GM12874 (cell line): Measurements from ENCODE around the gene SCARF2.

Experiments used
- TF ChIP-seq, protein P1 (sequence below): IDR thresholded peaks from 2 replicates; pipeline ENCODE4 v1.5.1; 2011; ENCODE audit warnings: low read depth, mild to moderate bottlenecking, control low read depth, low read length, moderate library complexity; ENCODE audit not compliant: insufficient read depth

SCARF2 gene

DNA sequence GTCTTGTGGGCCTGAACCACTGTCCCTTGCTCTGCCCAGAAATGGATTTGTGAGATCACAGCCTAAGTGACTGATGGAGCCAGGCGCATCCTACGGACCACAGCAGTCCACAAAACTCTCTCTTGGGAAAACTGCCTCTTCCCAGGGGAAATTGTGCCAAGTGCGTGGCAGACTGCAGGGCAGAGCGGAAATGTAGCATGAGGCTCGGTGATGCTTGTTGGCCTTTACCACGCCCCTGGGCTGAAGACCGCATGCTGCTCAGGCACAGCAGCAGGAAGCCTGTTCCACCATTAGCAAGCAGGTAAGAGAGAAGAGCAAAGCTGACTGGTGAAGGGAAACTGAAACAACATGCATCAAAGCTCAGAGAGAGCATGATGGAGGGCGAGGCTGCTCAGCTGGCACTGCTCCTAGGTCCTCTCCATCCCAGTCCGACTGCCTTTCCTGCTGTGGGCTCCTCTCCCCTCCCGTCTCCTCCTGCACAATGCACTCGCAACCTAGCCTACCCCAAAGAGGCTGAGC is 26.5 kb upstream of the SCARF2 start:
- TF ChIP-seq, protein P1, sequence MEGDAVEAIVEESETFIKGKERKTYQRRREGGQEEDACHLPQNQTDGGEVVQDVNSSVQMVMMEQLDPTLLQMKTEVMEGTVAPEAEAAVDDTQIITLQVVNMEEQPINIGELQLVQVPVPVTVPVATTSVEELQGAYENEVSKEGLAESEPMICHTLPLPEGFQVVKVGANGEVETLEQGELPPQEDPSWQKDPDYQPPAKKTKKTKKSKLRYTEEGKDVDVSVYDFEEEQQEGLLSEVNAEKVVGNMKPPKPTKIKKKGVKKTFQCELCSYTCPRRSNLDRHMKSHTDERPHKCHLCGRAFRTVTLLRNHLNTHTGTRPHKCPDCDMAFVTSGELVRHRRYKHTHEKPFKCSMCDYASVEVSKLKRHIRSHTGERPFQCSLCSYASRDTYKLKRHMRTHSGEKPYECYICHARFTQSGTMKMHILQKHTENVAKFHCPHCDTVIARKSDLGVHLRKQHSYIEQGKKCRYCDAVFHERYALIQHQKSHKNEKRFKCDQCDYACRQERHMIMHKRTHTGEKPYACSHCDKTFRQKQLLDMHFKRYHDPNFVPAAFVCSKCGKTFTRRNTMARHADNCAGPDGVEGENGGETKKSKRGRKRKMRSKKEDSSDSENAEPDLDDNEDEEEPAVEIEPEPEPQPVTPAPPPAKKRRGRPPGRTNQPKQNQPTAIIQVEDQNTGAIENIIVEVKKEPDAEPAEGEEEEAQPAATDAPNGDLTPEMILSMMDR = no peak

DNA sequence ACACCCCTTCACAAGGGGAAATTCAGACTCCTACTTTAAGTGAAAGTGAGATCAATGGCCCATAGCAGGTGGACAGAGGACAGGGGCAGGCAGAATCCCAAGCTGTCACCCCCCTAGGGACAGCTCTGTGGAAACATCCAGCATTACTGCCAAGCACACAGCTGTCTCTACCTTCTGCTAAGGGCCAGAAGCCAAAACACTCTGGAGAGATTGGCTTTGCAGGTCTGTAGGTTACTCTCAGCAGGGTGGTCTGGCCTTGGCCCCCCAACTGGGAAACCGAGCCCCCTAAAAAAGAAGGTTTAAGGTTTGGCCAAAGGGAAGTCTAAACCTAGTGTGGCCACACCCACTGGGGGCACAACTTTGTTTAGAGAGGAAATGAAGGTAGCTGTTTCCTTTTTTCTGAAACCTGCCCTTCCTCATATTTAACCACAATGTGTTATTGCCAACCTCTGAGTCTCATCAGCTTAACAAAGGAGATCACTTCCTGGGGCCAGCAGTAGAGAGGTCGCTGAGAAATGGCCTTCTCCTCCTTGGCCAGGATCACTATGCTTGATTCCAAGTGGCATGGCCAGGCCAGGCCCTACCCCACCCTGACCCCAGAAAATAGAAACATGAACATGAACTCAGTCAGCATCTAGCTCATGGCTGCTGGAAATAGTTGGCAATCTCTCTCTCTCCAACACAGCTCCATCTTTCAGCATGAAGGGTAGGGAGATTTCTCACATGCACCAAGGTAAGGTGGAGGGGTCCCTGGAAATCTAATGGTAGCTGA is 25.9 kb upstream of the SCARF2 start:
- TF ChIP-seq, protein P1 = no peak

DNA sequence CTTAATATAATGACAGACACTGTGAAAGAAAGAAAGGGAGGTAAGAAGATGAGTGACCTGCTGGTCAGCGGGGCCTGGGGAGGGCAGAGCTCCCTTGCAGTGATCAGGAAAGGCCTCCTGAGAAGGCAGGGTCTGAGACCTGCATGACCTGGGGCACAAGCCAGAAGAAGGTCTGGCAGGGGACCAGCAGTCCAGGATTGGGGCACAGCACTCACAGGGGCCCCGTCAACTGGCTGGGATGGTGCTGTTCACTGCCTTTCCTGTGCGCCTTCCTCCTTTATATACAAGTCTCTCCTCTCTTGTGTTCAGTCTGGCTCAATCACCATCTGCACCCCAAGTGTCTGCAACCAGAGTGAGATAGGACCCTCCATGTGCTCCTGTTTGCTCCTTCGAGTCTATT is 22.2 kb upstream of the SCARF2 start:
- TF ChIP-seq, protein P1 = no peak

DNA sequence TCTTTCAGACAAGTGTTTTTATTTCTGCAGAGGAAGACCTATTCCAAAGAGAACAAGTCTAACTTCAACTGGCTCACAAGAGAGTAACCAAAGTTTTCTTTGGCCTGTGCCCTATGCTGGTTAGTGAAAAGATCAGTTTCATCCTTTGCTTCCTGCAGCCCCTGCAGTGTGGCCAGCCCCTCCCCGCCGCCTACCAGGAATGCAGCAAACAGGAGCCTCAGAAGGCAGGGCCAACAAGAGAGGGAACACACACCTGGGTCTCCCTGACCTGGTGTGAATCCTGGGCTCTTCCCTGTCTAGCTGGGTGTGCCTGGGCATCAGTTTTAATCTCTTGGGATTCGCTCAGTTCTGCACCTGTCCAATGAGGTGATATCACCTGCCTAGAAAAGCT is 21.5 kb upstream of the SCARF2 start:
- TF ChIP-seq, protein P1 = no peak

DNA sequence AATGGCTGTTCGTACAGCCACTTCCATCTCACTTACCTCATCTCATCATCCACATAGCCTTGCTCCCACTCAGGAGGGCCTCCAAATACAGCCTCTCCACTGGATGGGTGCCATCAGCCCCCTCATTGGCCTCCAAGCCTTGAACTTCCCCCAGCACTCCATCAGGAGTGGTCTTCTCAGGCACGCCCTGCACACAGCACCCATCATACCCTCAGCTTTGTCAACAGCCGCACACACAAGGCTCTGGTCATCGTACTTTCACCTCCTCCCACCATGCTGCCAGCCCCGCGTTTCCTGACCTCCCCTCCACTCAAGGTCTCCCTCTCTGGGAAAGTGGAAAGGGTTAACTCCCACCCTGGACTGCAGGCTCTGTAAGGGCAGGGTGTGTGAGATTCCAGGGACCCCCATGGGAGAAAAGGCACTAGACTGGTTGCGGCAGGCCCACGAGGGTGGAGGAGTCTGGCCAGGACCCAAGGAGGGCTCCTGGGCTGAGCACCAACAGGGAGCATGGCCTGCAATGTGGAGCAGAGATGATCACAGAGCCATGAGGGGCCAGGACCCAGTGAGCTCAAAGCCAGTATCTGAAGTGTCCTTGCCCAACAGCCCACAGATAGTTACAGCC is 21.0 kb upstream of the SCARF2 start:
- TF ChIP-seq, protein P1 = no peak

DNA sequence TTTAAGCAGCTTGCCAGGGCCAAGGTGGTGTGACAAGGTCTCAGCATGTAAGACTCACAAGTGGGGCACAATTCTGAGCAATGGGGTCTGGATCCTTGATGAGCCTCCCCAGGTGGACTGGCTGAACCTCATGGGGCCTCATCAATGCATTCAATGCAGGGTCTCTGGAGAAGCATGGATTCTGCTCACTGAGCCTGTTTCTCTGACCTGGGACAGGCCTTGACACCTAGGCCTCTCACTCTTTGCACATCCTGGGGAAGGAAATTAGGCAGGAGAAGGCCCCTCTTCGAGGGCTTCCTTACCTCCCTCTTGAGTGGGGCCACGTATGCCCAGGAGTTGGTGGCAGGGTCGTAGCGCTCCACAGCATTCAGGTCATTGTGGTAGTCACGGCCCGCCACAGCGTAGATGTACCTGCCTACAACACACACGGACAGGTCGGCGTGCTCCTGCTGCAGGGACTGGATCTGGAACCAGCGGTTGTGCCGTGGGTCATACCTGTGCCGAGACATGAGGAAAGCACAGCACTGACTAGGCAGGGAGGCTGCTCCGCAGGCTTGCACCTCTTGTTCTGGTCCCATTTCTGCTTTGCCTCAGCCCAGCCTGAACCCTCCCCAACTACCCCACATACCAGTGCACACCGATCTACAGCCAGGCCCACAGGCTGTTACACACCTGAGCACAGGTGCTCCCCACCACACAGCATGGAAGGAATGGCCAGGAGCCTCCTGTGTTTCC is 20.0 kb upstream of the SCARF2 start:
- TF ChIP-seq, protein P1 = no peak

DNA sequence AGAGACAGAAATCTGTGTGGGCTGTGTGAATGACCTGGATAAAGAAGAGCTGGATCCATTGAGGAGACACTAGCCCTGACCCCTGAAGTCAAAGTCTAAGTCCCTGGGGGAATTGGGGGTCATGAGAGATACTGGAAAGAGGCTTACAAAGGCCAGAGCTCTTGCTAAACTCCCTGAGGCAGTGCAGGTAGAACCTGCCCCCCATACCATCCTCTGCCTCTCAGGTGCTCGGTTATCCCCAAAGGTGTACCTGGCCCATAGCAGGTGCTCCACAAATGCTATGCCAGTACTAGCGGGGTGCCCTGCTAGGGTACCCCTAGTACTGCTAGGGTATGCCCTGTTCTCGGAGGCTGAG is 19.1 kb upstream of the SCARF2 start:
- TF ChIP-seq, protein P1 = no peak
